Peyer's patch (tissue), 4 donors: ENCODE results near the gene APOBEC2. TPM values are rescaled to one million over a fixed set of nuclear protein-coding genes. Genes with fewer than 3 reads are reported as not detected.

Experiments used
- DNase-seq, 3 donors: peaks; one replicate each; pipeline ENCODE4 v3.0.0-alpha.2; 2017 to 2019
- H3K27ac ChIP-seq, 4 donors: fragments of 200-600 bp; sonication (generic); one replicate each; pipeline ENCODE4 v1.5.1; 2016 to 2019
- H3K27me3 ChIP-seq, 2 donors: fragments of 200-600 bp; sonication (generic); one replicate each; pipeline ENCODE4 v1.5.1; 2019
- H3K36me3 ChIP-seq, 3 donors: fragments of 200-600 bp; sonication (generic); one replicate each; pipeline ENCODE4 v1.5.1; 2016 to 2019
- H3K4me1 ChIP-seq, 4 donors: fragments of 200-600 bp; sonication (generic); one replicate each; pipeline ENCODE4 v1.5.1; 2016 to 2019
- H3K4me3 ChIP-seq, 4 donors: fragments of 200-600 bp; sonication (generic); 1 replicate in 3 of 4; 2 replicates in 1 of 4; pipeline ENCODE4 v1.5.1; 2016 to 2019; ENCODE audit warnings: mild to moderate bottlenecking in 1 of 4
- H3K9me3 ChIP-seq, 4 donors: fragments of 200-600 bp; sonication (generic); one replicate each; pipeline ENCODE4 v1.5.1; 2016 to 2019; ENCODE audit warnings: mild to moderate bottlenecking in 1 of 4
- CTCF ChIP-seq, 6 experiments: fragments of 450-650 bp in 4 of 6; fragments of 200-600 bp in 2 of 6; sonication (generic) in 1 of 6; IDR thresholded peaks; one replicate each; pipeline ENCODE4 v1.5.1; 2017 to 2019; ENCODE audit warnings: antibody characterized with exemption in 6 of 6, mild to moderate bottlenecking in 3 of 6, moderate library complexity in 1 of 6
- POLR2A ChIP-seq, 2 donors: fragments of 450-650 bp; IDR thresholded peaks; one replicate each; pipeline ENCODE4 v1.5.1; 2017; ENCODE audit warnings: antibody characterized with exemption in 2 of 2, mild to moderate bottlenecking in 2 of 2, moderate library complexity in 2 of 2
- total RNA-seq, 4 donors: library from RNA; depleted of rRNA; stranded (reverse); fragments of >200 nt; gene quantifications; one replicate each; pipeline ENCODE4 v1.1.0, GENCODE V29; 2016

The APOBEC2 gene
- total RNA-seq, 4 donors from 2014 or later, result 1.1 TPM; not detected in 3

- no peak overlapping the region for H3K27ac ChIP-seq
- peaks cover 0 to 27% (median 5%) of the 10 kb centered on the region in 4 donors for H3K4me1 ChIP-seq
- TF ChIP-seq POLR2A (IDR thresholded peaks at IDR 0.05) (no peak), CTCF (IDR thresholded peaks at IDR 0.05) (no peak)
- H3K4me3 ChIP-seq, result no peak overlapping the region
- no peaks in the 10 kb centered on the region for H3K9me3 ChIP-seq
- peaks cover 0 to 5% (median 0%) of the 10 kb centered on the region in 3 donors for H3K36me3 ChIP-seq
- H3K27me3 ChIP-seq, result no peaks in the 10 kb centered on the region
- no peak for DNase-seq
These were observed 20.2 kb upstream of the APOBEC2 start for GRCh38 chr6:41032830-41033229.

GRCh38 chr6:41033776-41034175 lies 19.2 kb upstream of the APOBEC2 start:
- H3K9me3 ChIP-seq, result no peaks in the 10 kb centered on the region
- no peak overlapping the region for H3K27ac ChIP-seq
- peaks cover 0 to 5% (median 0%) of the 10 kb centered on the region in 3 donors for H3K36me3 ChIP-seq
- H3K4me1 ChIP-seq, result peaks cover 0 to 20% (median under 1%) of the 10 kb centered on the region in 4 donors
- H3K27me3 ChIP-seq, result no peaks in the 10 kb centered on the region
- TF ChIP-seq CTCF (IDR thresholded peaks at IDR 0.05) (no peak), POLR2A (IDR thresholded peaks at IDR 0.05) (no peak)
- no peak overlapping the region for H3K4me3 ChIP-seq
- no peak for DNase-seq

GRCh38 chr6:41036186-41036585 lies 16.8 kb upstream of the APOBEC2 start:
- DNase-seq, result no peak
- Histone ChIP-seq H3K36me3 (peaks cover 0 to 5% (median 0%) of the 10 kb centered on the region in 3 donors), H3K4me1 (peaks cover 0 to 30% (median 2%) of the 10 kb centered on the region in 4 donors), H3K9me3 (no peaks in the 10 kb centered on the region), H3K4me3 (no peak overlapping the region), H3K27ac (no peak overlapping the region), H3K27me3 (no peaks in the 10 kb centered on the region)
- TF ChIP-seq POLR2A (IDR thresholded peaks at IDR 0.05) (no peak), CTCF (IDR thresholded peaks at IDR 0.05) (no peak)

GRCh38 chr6:41036601-41037000 lies 16.4 kb upstream of the APOBEC2 start:
- no peak for TF ChIP-seq POLR2A (IDR thresholded peaks at IDR 0.05)
- TF ChIP-seq CTCF (IDR thresholded peaks at IDR 0.05), result no peak
- H3K4me1 ChIP-seq, result peaks cover 0 to 30% (median 2%) of the 10 kb centered on the region in 4 donors
- peaks cover 0 to 5% (median 0%) of the 10 kb centered on the region in 3 donors for H3K36me3 ChIP-seq
- no peak for DNase-seq
- H3K4me3 ChIP-seq, result no peak overlapping the region
- no peaks in the 10 kb centered on the region for H3K27me3 ChIP-seq
- no peak overlapping the region for H3K27ac ChIP-seq
- no peaks in the 10 kb centered on the region for H3K9me3 ChIP-seq

GRCh38 chr6:41037107-41037900 lies 15.7 kb upstream of the APOBEC2 start:
- Histone ChIP-seq H3K36me3 (peaks cover 0 to 5% (median 0%) of the 10 kb centered on the region in 3 donors), H3K27me3 (no peaks in the 10 kb centered on the region), H3K4me3 (no peak overlapping the region), H3K4me1 (peaks cover 0 to 30% (median 2%) of the 10 kb centered on the region in 4 donors), H3K27ac (no peak overlapping the region), H3K9me3 (no peaks in the 10 kb centered on the region)
- TF ChIP-seq CTCF (IDR thresholded peaks at IDR 0.05), result no peak
- TF ChIP-seq POLR2A (IDR thresholded peaks at IDR 0.05), result no peak
- DNase-seq, result no peak
